T-cell (primary cell): ENCODE data around the gene NR1D1. TPM values are rescaled to one million over a fixed set of nuclear protein-coding genes. Genes with fewer than 3 reads are reported as not detected.

Experiments
- ATAC-seq, 4 experiments: fragments of 200-7000 bp in 3 of 4; fragments of 150-1000 bp in 1 of 4; cut with Tn5 transposase; replicated peaks in 1 of 4; 1 replicate in 3 of 4; 2 replicates in 1 of 4; pipeline ENCODE4 v1.10.0; 2021; ENCODE audit warnings: moderate library complexity in 3 of 4, mild to moderate bottlenecking in 2 of 4, moderate number of reproducible peaks in 1 of 4
- CTCF ChIA-PET, 2 donors: fragments of 300-600 bp; sonication (Branson Sonifier 250); formaldehyde crosslinking; loops; one replicate each; lab custom pipeline; 2022; ENCODE audit warnings: antibody characterized with exemption in 2 of 2; lab: Charles Lee
- POLR2A ChIA-PET, 2 donors: fragments of 300-600 bp; sonication (Branson Sonifier 250); formaldehyde crosslinking; loops; one replicate each; lab custom pipeline; 2022; ENCODE audit warnings: antibody characterized with exemption in 2 of 2; lab: Charles Lee
- DNase-seq, 35 experiments: peaks; one replicate each; pipeline versions ENCODE4 v3.0.0 to v3.0.0-alpha.2; 2013 to 2023
- H3K27ac ChIP-seq: one replicate; pipeline ENCODE4 v1.5.1; 2013; ENCODE audit warnings: low read length
- H3K27me3 ChIP-seq, 2 experiments: replicated peaks in 1 of 2; 1 replicate in 1 of 2; 2 replicates in 1 of 2; pipeline versions ENCODE4 v1.6.1 to v1.7.0; 2013; ENCODE audit warnings: low read length in 1 of 2, mixed read lengths in 1 of 2; ENCODE audit not compliant: control insufficient read depth in 2 of 2, insufficient read depth in 2 of 2; ENCODE audit errors: extremely low read depth in 1 of 2
- H3K36me3 ChIP-seq, 2 donors: 1 replicate in 1 of 2; 2 replicates in 1 of 2; pipeline versions ENCODE4 v1.6.1 to v1.7.0; 2013; ENCODE audit warnings: low read length in 1 of 2; ENCODE audit not compliant: control insufficient read depth in 2 of 2, insufficient read depth in 1 of 2; ENCODE audit errors: extremely low read depth in 1 of 2
- H3K4me1 ChIP-seq, 2 experiments: 1 replicate in 1 of 2; 2 replicates in 1 of 2; pipeline versions ENCODE4 v1.6.1 to v1.7.0; 2013; ENCODE audit warnings: low read length in 2 of 2, mixed read lengths in 1 of 2; ENCODE audit not compliant: insufficient read depth in 2 of 2, control insufficient read depth in 1 of 2; ENCODE audit errors: extremely low read depth in 1 of 2
- H3K4me3 ChIP-seq, 2 donors: 1 replicate in 1 of 2; 2 replicates in 1 of 2; pipeline versions ENCODE4 v1.5.1 to v1.7.0; 2013; ENCODE audit warnings: mild to moderate bottlenecking in 2 of 2, low read length in 1 of 2, moderate library complexity in 1 of 2; ENCODE audit not compliant: control insufficient read depth in 1 of 2; ENCODE audit errors: extremely low read depth in 1 of 2
- H3K9me3 ChIP-seq: 2 replicates; pipeline ENCODE4 v1.7.0; 2013
- H3K27ac Mint-ChIP-seq, 2 donors: one replicate each; pipeline ENCODE4 v1.8.0; 2020 to 2021; ENCODE audit warnings: mild to moderate bottlenecking in 2 of 2, mixed read lengths in 2 of 2
- H3K27me3 Mint-ChIP-seq, 2 donors: one replicate each; pipeline ENCODE4 v1.8.0; 2021 to 2022; ENCODE audit warnings: mixed read lengths in 2 of 2
- H3K36me3 Mint-ChIP-seq: one replicate; pipeline ENCODE4 v1.8.0; 2021; ENCODE audit warnings: mixed read lengths
- H3K4me1 Mint-ChIP-seq, 3 donors: one replicate each; pipeline ENCODE4 v1.8.0; 2020 to 2022; ENCODE audit warnings: mixed read lengths in 3 of 3, mild to moderate bottlenecking in 1 of 3
- H3K4me3 Mint-ChIP-seq, 3 donors: one replicate each; pipeline ENCODE4 v1.8.0; 2020 to 2022; ENCODE audit warnings: mild to moderate bottlenecking in 3 of 3, mixed read lengths in 3 of 3, moderate library complexity in 3 of 3
- H3K9me3 Mint-ChIP-seq, 3 donors: one replicate each; pipeline ENCODE4 v1.8.0; 2020 to 2022; ENCODE audit warnings: mixed read lengths in 3 of 3
- WGBS: methylation state at CpG from one replicate; pipeline ENCODE4 v1.1.5; 2013; ENCODE audit warnings: missing lambda C conversion rate; ENCODE audit not compliant: insufficient coverage; 5-methylcytosine and 5-hydroxymethylcytosine counted together
- total RNA-seq, 35 experiments: library from RNA in 6 of 35; stranded (reverse) in 6 of 35; fragments of 120-200 nt in 1 of 35; gene quantifications; one replicate each; pipeline versions ENCODE4 v1.2.1 to v1.2.4 and lab custom pipeline; 2013 to 2026

The NR1D1 gene
- total RNA-seq, 5 donors from 2014 or later (not counting 1 experiment from before 2014, with no cell fraction given): 11.5 to 33.6 (median 21.9) TPM

GRCh38 chr17:40134184-40134583 is 33.8 kb upstream of the NR1D1 start:
- DNase-seq (no peak), ATAC-seq (no peak)
- 100% methylated on average over 4 of the region's 7 CpGs for whole genome bisulfite sequencing
- H3K4me1 Mint-ChIP-seq: peaks cover 8 to 26% (median 21%) of the 10 kb centered on the region in 3 donors
- H3K27me3 ChIP-seq: no peaks in the 10 kb centered on the region
- H3K4me3 Mint-ChIP-seq: no peak overlapping the region
- H3K9me3 Mint-ChIP-seq: no peaks in the 10 kb centered on the region
- H3K4me1 ChIP-seq: peaks cover 0 to 10% of the 10 kb centered on the region in 2 experiments
- H3K27me3 Mint-ChIP-seq: no peaks in the 10 kb centered on the region
- H3K36me3 ChIP-seq: peaks cover 24 to 78% of the 10 kb centered on the region in 2 donors
- H3K36me3 Mint-ChIP-seq: peaks cover 76% of the 10 kb centered on the region
- no peaks in the 10 kb centered on the region for H3K9me3 ChIP-seq
- no peak overlapping the region for H3K27ac ChIP-seq
- H3K27ac Mint-ChIP-seq: peak overlapping the region in 1 of 2 donors; percentile 74
- no peak overlapping the region for H3K4me3 ChIP-seq
- ChIA-PET CTCF (interaction anchor here in 1 of 2 donors (1.2 kb wide), 1 partner anchor 21 kb away, joined by 6 read pairs; no protein-coding TSS in a partner anchor), POLR2A (interaction anchor here in 1 of 2 donors (1.6 to 1.7 kb wide), 2 partner anchors 8 to 10 kb away, joined by 4 to 9 read pairs; no protein-coding TSS in a partner anchor)

- WGBS: no CpG with 5 or more reads among the region's 7 CpGs
Observed at GRCh38 chr17:40130352-40131042, 30.1 kb upstream of the NR1D1 start.

GRCh38 chr17:40129498-40129897 is 29.1 kb upstream of the NR1D1 start:
- peaks cover 18 to 26% (median 20%) of the 10 kb centered on the region in 3 donors for H3K4me1 Mint-ChIP-seq
- peak overlapping the region; percentile 31 to 55 for H3K27ac Mint-ChIP-seq
- WGBS: no CpG with 5 or more reads among the region's 5 CpGs
- Histone ChIP-seq H3K4me3 (no peak overlapping the region), H3K36me3 (peaks cover 19 to 69% of the 10 kb centered on the region in 2 donors), H3K4me1 (peaks cover 2% of the 10 kb centered on the region in 2 experiments), H3K27me3 (no peaks in the 10 kb centered on the region), H3K9me3 (no peaks in the 10 kb centered on the region), H3K27ac (no peak overlapping the region)
- ATAC-seq (no peak), DNase-seq (no peak)
- H3K27me3 Mint-ChIP-seq: no peaks in the 10 kb centered on the region
- peaks cover 62% of the 10 kb centered on the region for H3K36me3 Mint-ChIP-seq
- ChIA-PET POLR2A (no interaction called here), CTCF (interaction anchor here (0.7 to 1.5 kb wide), 2 partner anchors 10 to 16 kb away, joined by 3 to 4 read pairs; no protein-coding TSS in a partner anchor)
- H3K9me3 Mint-ChIP-seq: no peaks in the 10 kb centered on the region
- no peak overlapping the region for H3K4me3 Mint-ChIP-seq

More at GRCh38 chr17:40130352-40131042, 30.1 kb upstream of the NR1D1 start:
- POLR2A ChIA-PET: interaction anchor here in 1 of 2 donors (0.7 to 1.2 kb wide), 2 partner anchors 12 to 23 kb away, joined by 3 to 4 read pairs; no protein-coding TSS in a partner anchor
- Histone ChIP-seq H3K27me3 (no peaks in the 10 kb centered on the region), H3K9me3 (no peaks in the 10 kb centered on the region), H3K4me1 (no peaks in the 10 kb centered on the region), H3K27ac (no peak overlapping the region), H3K36me3 (peaks cover 20 to 79% of the 10 kb centered on the region in 2 donors), H3K4me3 (no peak overlapping the region)
- H3K36me3 Mint-ChIP-seq: peaks cover 72% of the 10 kb centered on the region
- H3K4me1 Mint-ChIP-seq: peaks cover 11 to 25% (median 15%) of the 10 kb centered on the region in 3 donors
- H3K4me3 Mint-ChIP-seq: no peak overlapping the region
- no peaks in the 10 kb centered on the region for H3K9me3 Mint-ChIP-seq
- peak overlapping the region in 1 of 2 donors; percentile 75 for H3K27ac Mint-ChIP-seq
- no peaks in the 10 kb centered on the region for H3K27me3 Mint-ChIP-seq
- ATAC-seq (no peak), DNase-seq (peak in 1 of 35 experiments; percentile 43)
- CTCF ChIA-PET: interaction anchor here in 1 of 2 donors (0.9 kb wide), 1 partner anchor 17 kb away, joined by 3 read pairs; no protein-coding TSS in a partner anchor

DNA sequence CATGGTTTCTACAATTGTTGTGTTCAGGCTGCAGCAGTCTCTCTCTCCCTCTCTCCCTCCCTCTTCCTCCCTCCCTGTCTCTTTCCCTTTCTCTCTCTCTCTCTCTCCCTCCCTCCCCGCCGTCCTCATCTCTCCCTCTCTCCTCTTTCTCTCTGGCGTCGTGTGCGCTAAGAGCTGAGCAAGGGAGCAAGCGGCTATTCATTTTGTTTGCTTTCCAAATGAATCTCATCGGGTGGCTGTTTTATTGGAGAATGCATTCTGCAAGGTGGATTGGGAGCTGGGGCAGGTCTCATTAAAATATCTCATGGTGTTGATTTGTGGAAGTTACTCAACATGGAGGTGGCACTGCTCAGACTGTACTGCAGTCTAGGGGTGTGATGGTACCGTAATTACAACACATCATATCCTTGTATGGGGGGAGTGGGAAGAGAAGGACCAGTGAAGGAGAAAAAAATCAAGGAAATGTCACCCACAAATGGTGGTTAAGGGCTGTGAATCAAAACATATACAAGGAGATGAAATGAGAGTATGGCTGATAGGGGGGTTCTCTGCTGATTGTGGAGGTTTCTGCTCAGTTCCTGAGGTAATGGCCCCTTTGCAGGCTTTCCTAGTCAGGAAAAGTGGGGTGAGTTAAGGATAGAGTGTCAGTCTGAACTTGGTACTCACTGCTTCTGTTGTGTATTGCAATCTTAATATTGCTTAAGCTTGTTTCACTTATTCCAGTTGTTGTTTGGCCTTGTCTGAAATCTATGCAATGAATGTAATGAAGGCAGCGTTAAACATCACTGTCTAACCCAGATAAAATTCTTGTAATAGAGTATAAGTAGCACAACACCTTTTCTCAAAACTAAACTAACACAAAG is 24.1 kb upstream of the NR1D1 start:
- peaks cover 35 to 43% (median 37%) of the 10 kb centered on the region in 3 donors for H3K4me1 Mint-ChIP-seq
- 0% methylated on average over 1 of the region's 9 CpGs for WGBS
- Histone ChIP-seq H3K36me3 (peaks cover 3 to 23% of the 10 kb centered on the region in 2 donors), H3K27ac (peak overlapping the region; percentile 31), H3K4me1 (peaks cover 8 to 27% of the 10 kb centered on the region in 2 experiments), H3K27me3 (no peaks in the 10 kb centered on the region), H3K9me3 (no peaks in the 10 kb centered on the region), H3K4me3 (peak overlapping the region; percentile 72 to 92)
- peak overlapping the region; percentile 92 to 97 for H3K27ac Mint-ChIP-seq
- peaks cover 16% of the 10 kb centered on the region for H3K36me3 Mint-ChIP-seq
- ChIA-PET POLR2A (interaction anchor here (0.6 to 2.1 kb wide), 12 partner anchors 8 to 77 kb away, joined by 3 to 15 read pairs (median 5); partner anchors contain the start of gene NR1D1 (in 1 of the 2)), CTCF (interaction anchor here in 1 of 2 donors (0.6 to 3.1 kb wide), 12 partner anchors 11 to 60 kb away, joined by 3 to 48 read pairs (median 4); partner anchors contain the start of genes CASC3 and NR1D1)
- H3K27me3 Mint-ChIP-seq: no peaks in the 10 kb centered on the region
- H3K4me3 Mint-ChIP-seq: peak overlapping the region; percentile 86 to 92 (median 90)
- DNase-seq (no peak), ATAC-seq (no peak)
- H3K9me3 Mint-ChIP-seq: no peaks in the 10 kb centered on the region

DNA sequence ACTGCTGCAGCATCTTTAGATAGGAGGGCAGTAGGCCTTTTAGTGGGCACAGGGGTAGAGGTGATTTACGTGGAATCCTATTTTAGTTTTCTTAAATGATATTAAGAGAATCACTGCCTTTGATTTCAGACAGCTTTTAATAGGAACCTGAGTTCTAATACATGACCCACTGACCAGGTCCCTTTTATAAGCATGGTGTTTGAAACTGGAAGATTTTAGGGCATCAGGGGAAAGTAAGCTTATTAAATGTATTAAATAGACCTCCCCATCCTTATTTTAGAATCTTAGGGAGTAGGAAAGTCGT is 23.4 kb upstream of the NR1D1 start:
- H3K9me3 ChIP-seq: no peaks in the 10 kb centered on the region
- DNase-seq (no peak), ATAC-seq (no peak)
- peaks cover under 1 to 16% of the 10 kb centered on the region in 2 donors for H3K36me3 ChIP-seq
- WGBS: no CpG with 5 or more reads among the region's 2 CpGs
- no peaks in the 10 kb centered on the region for H3K27me3 ChIP-seq
- H3K9me3 Mint-ChIP-seq: no peaks in the 10 kb centered on the region
- ChIA-PET POLR2A (interaction anchor here (0.6 to 2.1 kb wide), 13 partner anchors 9 to 217 kb away, joined by 3 to 15 read pairs (median 4); partner anchors contain the start of genes CASC3 (in 1 of the 2) and NR1D1 (in 1 of the 2)), CTCF (interaction anchor here (0.8 to 3.1 kb wide), 14 partner anchors 10 to 68 kb away, joined by 3 to 48 read pairs (median 4); partner anchors contain the start of genes CASC3 (in 1 of the 2) and NR1D1 (in 1 of the 2))
- peaks cover 8 to 27% of the 10 kb centered on the region in 2 experiments for H3K4me1 ChIP-seq
- peak overlapping the region; percentile 92 to 97 for H3K27ac Mint-ChIP-seq
- H3K4me3 Mint-ChIP-seq: peak overlapping the region; percentile 86 to 92 (median 90)
- H3K4me3 ChIP-seq: peak overlapping the region; percentile 72 to 92
- H3K36me3 Mint-ChIP-seq: peaks cover 12% of the 10 kb centered on the region
- H3K27me3 Mint-ChIP-seq: no peaks in the 10 kb centered on the region
- H3K4me1 Mint-ChIP-seq: peaks cover 35 to 37% (median 37%) of the 10 kb centered on the region in 3 donors
- peak overlapping the region; percentile 64 for H3K27ac ChIP-seq
